Measurements from ENCODE around the gene CRB2.
"Not testable (repeated sequence)": the region's sequence is repeated elsewhere in the genome, so short reads cannot be mapped to it uniquely, and the experiment has no call there.

Gene CRB2

GRCh38 chr9:123327697-123328100 is 28.3 kb upstream of the CRB2 start:
- no peak for DNase-seq (ENCODE audit: low read depth in 2 of 2, low spot score in 1 of 2)

- DNase-seq (ENCODE audit: low read depth in 2 of 2, low spot score in 1 of 2): no peak
Measured at GRCh38 chr9:123329329-123329955, 26.6 kb upstream of the CRB2 start.

GRCh38 chr9:123331346-123332060 is 24.5 kb upstream of the CRB2 start:
- DNase-seq (ENCODE audit: low read depth in 2 of 2, low spot score in 1 of 2): no peak

- not testable (repeated sequence) for DNase-seq (ENCODE audit: low read depth in 2 of 2, low spot score in 1 of 2)
Measured at GRCh38 chr9:123333058-123333669, 22.8 kb upstream of the CRB2 start.

- DNase-seq (ENCODE audit: low read depth in 2 of 2, low spot score in 1 of 2): no peak
Measured at GRCh38 chr9:123334639-123335038, 21.4 kb upstream of the CRB2 start.

- no peak for DNase-seq (ENCODE audit: low read depth in 2 of 2, low spot score in 1 of 2)
Measured at GRCh38 chr9:123335193-123335985, 20.6 kb upstream of the CRB2 start.

- DNase-seq (ENCODE audit: low read depth in 2 of 2, low spot score in 1 of 2): no peak
Measured at GRCh38 chr9:123335986-123336329, 20.0 kb upstream of the CRB2 start.

GRCh38 chr9:123336449-123336848 is 19.5 kb upstream of the CRB2 start:
- no peak for DNase-seq (ENCODE audit: low read depth in 2 of 2, low spot score in 1 of 2)

- no peak for DNase-seq (ENCODE audit: low read depth in 2 of 2, low spot score in 1 of 2)
Measured at GRCh38 chr9:123336959-123337358, 19.0 kb upstream of the CRB2 start.

GRCh38 chr9:123337971-123338370 is 18.0 kb upstream of the CRB2 start:
- no peak for DNase-seq (ENCODE audit: low read depth in 2 of 2, low spot score in 1 of 2)

- DNase-seq (ENCODE audit: low read depth in 2 of 2, low spot score in 1 of 2): peak; percentile 21 to 29
Measured at GRCh38 chr9:123338710-123339665, 17.0 kb upstream of the CRB2 start.

- peak; percentile 8 to 17 for DNase-seq (ENCODE audit: low read depth in 2 of 2, low spot score in 1 of 2)
Measured at GRCh38 chr9:123339666-123340510, 16.1 kb upstream of the CRB2 start.

GRCh38 chr9:123341816-123342215 is 14.2 kb upstream of the CRB2 start:
- no peak for DNase-seq (ENCODE audit: low read depth in 2 of 2, low spot score in 1 of 2)

- DNase-seq (ENCODE audit: low read depth in 2 of 2, low spot score in 1 of 2): no peak
Measured at GRCh38 chr9:123342247-123342646, 13.8 kb upstream of the CRB2 start.

- no peak for DNase-seq (ENCODE audit: low read depth in 2 of 2, low spot score in 1 of 2)
Measured at GRCh38 chr9:123343443-123344191, 12.4 kb upstream of the CRB2 start.

GRCh38 chr9:123344192-123344949 is 11.6 kb upstream of the CRB2 start:
- no peak for DNase-seq (ENCODE audit: low read depth in 2 of 2, low spot score in 1 of 2)

GRCh38 chr9:123345567-123345955 is 10.4 kb upstream of the CRB2 start:
- DNase-seq (ENCODE audit: low read depth in 2 of 2, low spot score in 1 of 2): no peak

GRCh38 chr9:123346026-123346425 is 10.0 kb upstream of the CRB2 start:
- no peak for DNase-seq (ENCODE audit: low read depth in 2 of 2, low spot score in 1 of 2)

Measured in stimulated activated CD8-positive, alpha-beta memory T cell treated with anti-CD3 and anti-CD28 coated beads, Interleukin-4, amount 100 ng/mL, for 1 hour (primary cell).